B cell (primary cell): ENCODE results near the gene TMEM119. TPM values are rescaled to one million over a fixed set of nuclear protein-coding genes. Genes with fewer than 3 reads are reported as not detected.
A peak's percentile ranks its signal among the peaks of the same experiment; 100 is the strongest.

Experiments
- ATAC-seq: fragments of 200-7000 bp; cut with Tn5 transposase; one replicate; pipeline ENCODE4 v1.10.0; 2021; ENCODE audit warnings: low read depth, mild to moderate bottlenecking, moderate number of reproducible peaks, moderate library complexity
- CTCF ChIA-PET: fragments of 350-600 bp; sonication (Branson Sonifier 250); formaldehyde crosslinking; loops from one replicate; lab custom pipeline; 2021; ENCODE audit warnings: antibody characterized with exemption, inconsistent platforms; lab: Charles Lee
- POLR2A ChIA-PET: fragments of 350-600 bp; sonication (Branson Sonifier 250); formaldehyde crosslinking; loops from one replicate; lab custom pipeline; 2021; ENCODE audit warnings: antibody characterized with exemption; lab: Charles Lee
- DNase-seq: peaks from one replicate; pipeline ENCODE4 v3.0.0; 2013
- H2AFZ ChIP-seq: 2 replicates; pipeline ENCODE4 v1.6.1; 2012; ENCODE audit warnings: mild to moderate bottlenecking, low read depth, low read length; ENCODE audit not compliant: insufficient read depth, poor library complexity, severe bottlenecking
- H3K27ac ChIP-seq, 2 donors: 1 replicate in 1 of 2; 2 replicates in 1 of 2; pipeline ENCODE4 v1.5.1; 2012 to 2013; ENCODE audit warnings: low read length in 2 of 2, mild to moderate bottlenecking in 2 of 2, moderate library complexity in 1 of 2
- H3K27me3 ChIP-seq, 4 experiments: fragments of 200-600 bp in 1 of 4; sonication (generic) in 1 of 4; replicated peaks in 1 of 4; 1 replicate in 2 of 4; 2 replicates in 2 of 4; pipeline versions ENCODE4 v1.6.1 to v1.7.0; 2013 to 2016; ENCODE audit warnings: low read length in 3 of 4, mild to moderate bottlenecking in 2 of 4, mixed read lengths in 1 of 4, moderate library complexity in 1 of 4; ENCODE audit not compliant: insufficient read depth in 4 of 4, control insufficient read depth in 3 of 4; ENCODE audit errors: control extremely low read depth in 1 of 4
- H3K36me3 ChIP-seq, 2 experiments: replicated peaks in 1 of 2; 1 replicate in 1 of 2; 2 replicates in 1 of 2; pipeline versions ENCODE4 v1.6.1 to v1.7.1; 2013; ENCODE audit warnings: low read length in 1 of 2; ENCODE audit not compliant: insufficient read depth in 2 of 2, control insufficient read depth in 1 of 2; ENCODE audit errors: control extremely low read depth in 1 of 2, extremely low read depth in 1 of 2
- H3K4me1 ChIP-seq, 2 donors: fragments of 200-600 bp in 1 of 2; sonication (generic) in 1 of 2; 1 replicate in 1 of 2; 2 replicates in 1 of 2; pipeline versions ENCODE4 v1.5.1 to v1.6.1; 2013 to 2017; ENCODE audit warnings: low read length in 2 of 2; ENCODE audit not compliant: control insufficient read depth in 2 of 2, insufficient read depth in 2 of 2
- H3K4me2 ChIP-seq: replicated peaks from 2 replicates; pipeline ENCODE3; 2012; ENCODE audit warnings: mild to moderate bottlenecking, low read depth, low read length; ENCODE audit not compliant: poor library complexity, severe bottlenecking
- H3K4me3 ChIP-seq, 5 experiments: fragments of 200-600 bp in 1 of 5; sonication (generic) in 1 of 5; 1 replicate in 3 of 5; 2 replicates in 2 of 5; pipeline versions ENCODE4 v1.5.1 to v1.7.0; 2011 to 2016; ENCODE audit warnings: low read length in 4 of 5, mild to moderate bottlenecking in 4 of 5, low read depth in 2 of 5, control low read depth in 1 of 5, moderate library complexity in 1 of 5; ENCODE audit not compliant: insufficient read depth in 1 of 5; ENCODE audit errors: control extremely low read depth in 1 of 5, extremely low read depth in 1 of 5
- H3K79me2 ChIP-seq: fragments of 200-600 bp; sonication (generic); one replicate; pipeline ENCODE4 v1.6.0; 2016; ENCODE audit warnings: low read length; ENCODE audit not compliant: control insufficient read depth, insufficient read depth
- H3K9ac ChIP-seq: fragments of 200-600 bp; sonication (generic); 2 replicates; pipeline ENCODE4 v1.6.1; 2017; ENCODE audit warnings: mild to moderate bottlenecking, low read length, moderate library complexity
- H3K9me3 ChIP-seq, 3 donors: one replicate each; pipeline versions ENCODE4 v1.6.1 to v1.7.1; 2013; ENCODE audit warnings: low read length in 2 of 3; ENCODE audit not compliant: control insufficient read depth in 2 of 3, insufficient read depth in 1 of 3; ENCODE audit errors: control extremely low read depth in 1 of 3
- H4K20me1 ChIP-seq: 2 replicates; pipeline ENCODE4 v1.6.0; 2012; ENCODE audit warnings: mild to moderate bottlenecking, low read length; ENCODE audit not compliant: insufficient read depth, control insufficient read depth, poor library complexity, severe bottlenecking
- H3K27ac Mint-ChIP-seq: one replicate; pipeline ENCODE4 v1.8.0; 2021; ENCODE audit warnings: mixed read lengths
- H3K27me3 Mint-ChIP-seq: one replicate; pipeline ENCODE4 v1.8.0; 2021; ENCODE audit warnings: mixed read lengths
- H3K4me1 Mint-ChIP-seq: one replicate; pipeline ENCODE4 v1.8.0; 2021; ENCODE audit warnings: mixed read lengths
- H3K4me3 Mint-ChIP-seq: one replicate; pipeline ENCODE4 v1.8.0; 2021; ENCODE audit warnings: mixed read lengths
- H3K9me3 Mint-ChIP-seq: one replicate; pipeline ENCODE4 v1.8.0; 2022; ENCODE audit warnings: mixed read lengths; ENCODE audit not compliant: insufficient read depth
- EZH2 ChIP-seq: IDR thresholded peaks from 2 replicates; pipeline ENCODE4 v1.6.1; 2012; ENCODE audit warnings: borderline replicate concordance, low read depth, mild to moderate bottlenecking, moderate library complexity, low read length; ENCODE audit not compliant: insufficient read depth, poor library complexity, severe bottlenecking
- WGBS: methylation state at CpG from one replicate; pipeline ENCODE4 v1.1.5; 2013; ENCODE audit warnings: missing lambda C conversion rate; ENCODE audit not compliant: insufficient coverage; 5-methylcytosine and 5-hydroxymethylcytosine counted together
- intact Hi-C: fragments of 100-400 bp; cut with micrococcal nuclease; formaldehyde crosslinking; loops from one replicate; pipeline ENCODE4 v1.10.0; 2022
- polyA plus RNA-seq: library from polyadenylated mRNA; depleted of rRNA; stranded (reverse); fragments of >200 nt; gene quantifications from 2 replicates; pipeline ENCODE4 v1.2.3, GENCODE V29; 2012
- total RNA-seq, 2 donors: library from RNA; stranded (reverse); fragments of 120-200 nt in 1 of 2; gene quantifications; 1 replicate in 1 of 2; 2 replicates in 1 of 2; pipeline versions ENCODE4 v1.2.3 to v1.2.4, GENCODE V29; 2013 to 2022
- TF ChIP-seq, protein P1 (sequence below): fragments of 200-600 bp; IDR thresholded peaks from one replicate; pipeline ENCODE4 v1.8.0; 2022; ENCODE audit warnings: antibody characterized with exemption, mild to moderate bottlenecking

The TMEM119 gene
- total and polyA plus RNA-seq, 2 donors (not counting 1 experiment from before 2014, with no cell fraction given) = 0.25 TPM; not detected in 1

DNA sequence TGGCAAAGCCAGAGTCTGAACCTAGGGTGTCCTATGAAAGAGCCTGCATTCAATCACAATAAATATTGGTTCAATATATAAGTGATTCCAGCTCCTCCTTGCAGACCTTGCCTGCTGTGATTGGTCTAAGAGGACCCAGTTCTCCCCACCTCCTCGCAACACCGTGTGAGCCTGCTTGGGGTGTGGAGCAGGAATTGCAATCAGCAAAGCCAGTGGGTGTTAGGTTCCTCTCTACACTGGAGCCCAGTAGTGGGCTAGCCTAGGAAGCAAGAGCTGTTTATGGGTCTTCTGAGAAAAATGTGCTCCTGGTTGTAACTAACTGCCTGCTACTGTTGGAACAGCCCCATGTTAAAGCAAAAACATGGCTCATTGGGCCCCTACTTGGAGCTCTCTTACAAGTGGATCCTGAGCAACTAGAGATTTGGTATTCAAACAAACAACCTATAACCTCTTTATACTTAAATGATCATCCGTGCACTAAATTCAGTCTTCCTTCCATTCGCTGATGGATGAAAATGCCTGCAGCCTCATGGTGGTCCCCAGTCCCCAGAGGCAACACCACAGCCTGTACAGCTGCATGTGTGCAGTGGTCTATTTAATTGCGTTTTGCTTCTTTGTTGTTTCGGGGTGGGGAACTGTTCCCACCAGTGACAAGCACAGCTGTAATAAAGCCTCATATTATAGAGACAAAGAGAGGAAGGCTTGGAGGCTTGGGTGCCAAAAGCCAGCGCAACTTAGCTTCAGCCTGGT lies 39.5 kb upstream of the TMEM119 start:
- Histone ChIP-seq H3K36me3 (peaks cover 0 to 22% of the 10 kb centered on the region in 2 experiments), H3K9ac (peak overlapping the region; percentile 81), H3K79me2 (peaks cover 40% of the 10 kb centered on the region), H3K9me3 (no peaks in the 10 kb centered on the region), H3K4me3 (peak overlapping the region; percentile 62 to 87 (median 78)), H3K4me1 (peaks cover 79 to 88% of the 10 kb centered on the region in 2 donors), H4K20me1 (peaks cover 10% of the 10 kb centered on the region), H3K4me2 (peak overlapping the region; percentile 84), H3K27me3 (no peaks in the 10 kb centered on the region), H2AFZ (no peak overlapping the region), H3K27ac (peak overlapping the region; percentile 92 to 95)
- Mint-ChIP-seq H3K9me3 (no peaks in the 10 kb centered on the region), H3K4me3 (peak overlapping the region; percentile 96), H3K27me3 (no peaks in the 10 kb centered on the region), H3K4me1 (peaks cover 91% of the 10 kb centered on the region), H3K27ac (peak overlapping the region; percentile 94)
- CTCF ChIA-PET = interaction anchor here (0.6 to 17.3 kb wide), 10 partner anchors 10 to 167 kb away, joined by 3 to 431 read pairs (median 18); partner anchors contain the start of genes ISCU and SART3
- peak; percentile 29 for DNase-seq
- TF ChIP-seq EZH2 = no peak
- TF ChIP-seq, protein P1, sequence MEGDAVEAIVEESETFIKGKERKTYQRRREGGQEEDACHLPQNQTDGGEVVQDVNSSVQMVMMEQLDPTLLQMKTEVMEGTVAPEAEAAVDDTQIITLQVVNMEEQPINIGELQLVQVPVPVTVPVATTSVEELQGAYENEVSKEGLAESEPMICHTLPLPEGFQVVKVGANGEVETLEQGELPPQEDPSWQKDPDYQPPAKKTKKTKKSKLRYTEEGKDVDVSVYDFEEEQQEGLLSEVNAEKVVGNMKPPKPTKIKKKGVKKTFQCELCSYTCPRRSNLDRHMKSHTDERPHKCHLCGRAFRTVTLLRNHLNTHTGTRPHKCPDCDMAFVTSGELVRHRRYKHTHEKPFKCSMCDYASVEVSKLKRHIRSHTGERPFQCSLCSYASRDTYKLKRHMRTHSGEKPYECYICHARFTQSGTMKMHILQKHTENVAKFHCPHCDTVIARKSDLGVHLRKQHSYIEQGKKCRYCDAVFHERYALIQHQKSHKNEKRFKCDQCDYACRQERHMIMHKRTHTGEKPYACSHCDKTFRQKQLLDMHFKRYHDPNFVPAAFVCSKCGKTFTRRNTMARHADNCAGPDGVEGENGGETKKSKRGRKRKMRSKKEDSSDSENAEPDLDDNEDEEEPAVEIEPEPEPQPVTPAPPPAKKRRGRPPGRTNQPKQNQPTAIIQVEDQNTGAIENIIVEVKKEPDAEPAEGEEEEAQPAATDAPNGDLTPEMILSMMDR = no peak
- WGBS = 43% methylated on average over 3 of the region's 7 CpGs
- no peak for ATAC-seq
- intact Hi-C loops = loop anchor here (5.0 to 10.0 kb wide), 3 partner anchors 220 to 523 kb away; partner anchors contain the start of genes ALKBH2, SSH1 and UNG
- POLR2A ChIA-PET = interaction anchor here (0.6 to 14.8 kb wide), 11 partner anchors 7 to 220 kb away, joined by 3 to 133 read pairs (median 6); partner anchors contain the start of genes SART3 and SSH1
